ENCODE measurements around the gene AJAP1.

DNA sequence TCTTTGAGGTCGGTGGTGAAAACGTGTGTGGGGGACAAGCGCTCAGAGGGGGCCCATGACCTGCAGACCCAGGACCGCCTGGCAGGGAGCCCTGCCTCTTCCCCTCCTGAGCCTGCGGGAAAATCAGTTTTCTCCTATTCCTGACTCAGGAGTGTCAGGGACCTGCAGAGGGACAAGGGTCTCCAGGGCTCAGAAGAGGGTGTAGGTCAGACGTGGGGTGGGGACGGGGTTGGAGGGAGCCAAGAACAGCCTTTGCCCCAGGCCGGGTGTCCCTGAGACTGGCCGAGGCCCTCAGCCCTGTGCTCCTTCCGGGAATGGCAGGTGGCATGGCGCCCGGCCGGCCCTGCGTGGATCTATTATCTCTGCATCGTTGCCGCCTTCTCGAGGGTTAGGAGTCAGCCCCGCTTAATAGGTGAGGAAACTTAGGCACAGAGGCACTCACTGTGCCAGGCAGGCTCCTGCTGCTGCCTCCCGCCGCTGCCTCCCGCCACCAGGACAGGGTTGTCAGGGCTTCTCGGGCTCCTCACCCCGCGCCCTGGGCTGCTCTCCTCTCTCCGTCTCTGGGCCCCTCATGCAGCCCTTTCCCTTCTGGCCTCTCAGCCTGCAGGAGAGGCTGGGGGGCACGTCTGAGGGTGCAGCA, 37.5 kb downstream of the AJAP1 start:
- TF ChIP-seq, protein P1, sequence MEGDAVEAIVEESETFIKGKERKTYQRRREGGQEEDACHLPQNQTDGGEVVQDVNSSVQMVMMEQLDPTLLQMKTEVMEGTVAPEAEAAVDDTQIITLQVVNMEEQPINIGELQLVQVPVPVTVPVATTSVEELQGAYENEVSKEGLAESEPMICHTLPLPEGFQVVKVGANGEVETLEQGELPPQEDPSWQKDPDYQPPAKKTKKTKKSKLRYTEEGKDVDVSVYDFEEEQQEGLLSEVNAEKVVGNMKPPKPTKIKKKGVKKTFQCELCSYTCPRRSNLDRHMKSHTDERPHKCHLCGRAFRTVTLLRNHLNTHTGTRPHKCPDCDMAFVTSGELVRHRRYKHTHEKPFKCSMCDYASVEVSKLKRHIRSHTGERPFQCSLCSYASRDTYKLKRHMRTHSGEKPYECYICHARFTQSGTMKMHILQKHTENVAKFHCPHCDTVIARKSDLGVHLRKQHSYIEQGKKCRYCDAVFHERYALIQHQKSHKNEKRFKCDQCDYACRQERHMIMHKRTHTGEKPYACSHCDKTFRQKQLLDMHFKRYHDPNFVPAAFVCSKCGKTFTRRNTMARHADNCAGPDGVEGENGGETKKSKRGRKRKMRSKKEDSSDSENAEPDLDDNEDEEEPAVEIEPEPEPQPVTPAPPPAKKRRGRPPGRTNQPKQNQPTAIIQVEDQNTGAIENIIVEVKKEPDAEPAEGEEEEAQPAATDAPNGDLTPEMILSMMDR (IDR thresholded peaks at IDR 0.05; ENCODE audit: insufficient read depth, low read length), result no peak
- TF ChIP-seq GABPA (IDR thresholded peaks at IDR 0.05; ENCODE audit: low read depth) (no peak), POLR2AphosphoS5 (IDR thresholded peaks at IDR 0.05; ENCODE audit: low read depth) (no peak), SPI1 (IDR thresholded peaks at IDR 0.05; ENCODE audit: borderline replicate concordance, low read depth) (no peak)
- TF ChIP-seq, protein P2, sequence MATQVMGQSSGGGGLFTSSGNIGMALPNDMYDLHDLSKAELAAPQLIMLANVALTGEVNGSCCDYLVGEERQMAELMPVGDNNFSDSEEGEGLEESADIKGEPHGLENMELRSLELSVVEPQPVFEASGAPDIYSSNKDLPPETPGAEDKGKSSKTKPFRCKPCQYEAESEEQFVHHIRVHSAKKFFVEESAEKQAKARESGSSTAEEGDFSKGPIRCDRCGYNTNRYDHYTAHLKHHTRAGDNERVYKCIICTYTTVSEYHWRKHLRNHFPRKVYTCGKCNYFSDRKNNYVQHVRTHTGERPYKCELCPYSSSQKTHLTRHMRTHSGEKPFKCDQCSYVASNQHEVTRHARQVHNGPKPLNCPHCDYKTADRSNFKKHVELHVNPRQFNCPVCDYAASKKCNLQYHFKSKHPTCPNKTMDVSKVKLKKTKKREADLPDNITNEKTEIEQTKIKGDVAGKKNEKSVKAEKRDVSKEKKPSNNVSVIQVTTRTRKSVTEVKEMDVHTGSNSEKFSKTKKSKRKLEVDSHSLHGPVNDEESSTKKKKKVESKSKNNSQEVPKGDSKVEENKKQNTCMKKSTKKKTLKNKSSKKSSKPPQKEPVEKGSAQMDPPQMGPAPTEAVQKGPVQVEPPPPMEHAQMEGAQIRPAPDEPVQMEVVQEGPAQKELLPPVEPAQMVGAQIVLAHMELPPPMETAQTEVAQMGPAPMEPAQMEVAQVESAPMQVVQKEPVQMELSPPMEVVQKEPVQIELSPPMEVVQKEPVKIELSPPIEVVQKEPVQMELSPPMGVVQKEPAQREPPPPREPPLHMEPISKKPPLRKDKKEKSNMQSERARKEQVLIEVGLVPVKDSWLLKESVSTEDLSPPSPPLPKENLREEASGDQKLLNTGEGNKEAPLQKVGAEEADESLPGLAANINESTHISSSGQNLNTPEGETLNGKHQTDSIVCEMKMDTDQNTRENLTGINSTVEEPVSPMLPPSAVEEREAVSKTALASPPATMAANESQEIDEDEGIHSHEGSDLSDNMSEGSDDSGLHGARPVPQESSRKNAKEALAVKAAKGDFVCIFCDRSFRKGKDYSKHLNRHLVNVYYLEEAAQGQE (IDR thresholded peaks at IDR 0.05; ENCODE audit: insufficient replicate concordance, low read depth), result no peak
